NOMO-1 treated with DMSO at 0.1 percent for 48 hours (cell line): ENCODE data around the gene CPM.
"Not testable (repeated sequence)": the region's sequence is repeated elsewhere in the genome, so short reads cannot be mapped to it uniquely, and the experiment has no call there.

Experiments used
- DNase-seq: peaks from one replicate; lab custom pipeline; 2025; ENCODE audit not compliant: unreplicated experiment; lab: John Stamatoyannopoulos, UW

CPM gene

DNA sequence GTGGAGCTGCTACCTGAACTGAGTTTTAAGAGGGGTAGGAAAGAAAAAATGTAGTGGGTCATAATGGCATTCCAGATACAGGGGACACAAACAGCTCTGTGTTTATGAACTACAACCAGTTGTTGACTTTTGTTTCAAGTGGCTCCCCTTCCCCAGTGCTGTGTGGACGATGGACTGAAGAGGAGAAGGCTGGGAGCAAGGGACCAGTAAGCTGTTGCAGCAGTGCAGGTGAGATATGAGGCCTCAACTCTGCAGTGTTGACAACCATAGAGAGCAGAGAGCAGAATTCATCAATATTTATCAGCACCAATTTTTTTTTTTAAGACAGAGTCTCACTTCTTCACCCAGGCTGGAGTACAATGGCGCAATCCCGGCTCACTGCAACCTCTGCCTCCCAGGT is 78.4 kb downstream of the CPM start:
- no peak for DNase-seq

DNA sequence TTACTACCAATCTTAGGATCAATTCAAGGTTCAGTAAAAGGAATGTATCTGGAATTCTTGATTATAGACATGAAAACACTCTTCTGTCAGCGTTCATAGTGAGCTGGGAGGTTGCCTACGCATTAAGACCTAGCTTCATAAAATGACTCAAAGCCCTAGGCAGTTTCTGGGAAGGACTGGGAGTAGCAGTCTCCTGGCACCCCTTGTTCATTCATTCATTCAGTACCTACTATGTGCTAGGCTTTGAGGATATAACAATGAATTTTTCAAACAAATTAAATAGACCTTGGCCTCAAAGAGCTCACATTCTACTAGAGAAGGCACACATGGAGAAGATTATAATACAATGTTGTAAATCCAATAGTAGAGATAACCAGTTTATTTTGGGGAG is 78.9 kb downstream of the CPM start:
- no peak for DNase-seq

DNA sequence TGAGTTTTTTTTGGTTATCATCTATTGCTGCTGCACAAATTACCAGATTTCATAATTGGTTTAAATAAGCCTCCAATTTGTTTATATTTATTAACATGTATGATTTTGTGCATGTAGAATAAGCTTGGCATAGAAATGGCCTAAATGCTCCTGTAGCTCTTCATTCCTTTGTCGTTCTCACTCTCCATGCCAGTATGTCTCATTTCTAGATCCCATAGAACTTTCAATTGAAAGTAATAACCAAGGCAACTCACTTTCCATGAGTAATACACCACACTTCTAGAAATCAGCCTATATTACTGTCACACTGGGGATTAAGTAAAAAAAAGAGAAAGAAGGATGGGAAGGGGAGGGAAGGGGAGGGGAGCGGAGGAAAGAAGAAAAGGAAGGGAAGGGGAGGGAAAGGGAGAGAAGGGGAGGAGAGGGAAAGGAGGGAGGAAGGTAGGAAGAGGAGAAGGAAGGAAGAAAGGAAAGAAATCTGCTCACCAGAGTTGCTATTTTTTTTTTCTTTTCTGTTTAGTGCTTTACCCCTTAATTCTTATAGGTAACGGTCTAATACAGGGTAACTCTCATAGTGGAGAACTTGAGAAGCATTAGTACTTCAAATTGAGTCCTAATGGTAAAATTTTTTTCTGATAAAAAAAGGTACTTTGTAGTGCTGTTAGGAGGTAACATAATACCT is 79.4 kb downstream of the CPM start:
- DNase-seq, result no peak

DNA sequence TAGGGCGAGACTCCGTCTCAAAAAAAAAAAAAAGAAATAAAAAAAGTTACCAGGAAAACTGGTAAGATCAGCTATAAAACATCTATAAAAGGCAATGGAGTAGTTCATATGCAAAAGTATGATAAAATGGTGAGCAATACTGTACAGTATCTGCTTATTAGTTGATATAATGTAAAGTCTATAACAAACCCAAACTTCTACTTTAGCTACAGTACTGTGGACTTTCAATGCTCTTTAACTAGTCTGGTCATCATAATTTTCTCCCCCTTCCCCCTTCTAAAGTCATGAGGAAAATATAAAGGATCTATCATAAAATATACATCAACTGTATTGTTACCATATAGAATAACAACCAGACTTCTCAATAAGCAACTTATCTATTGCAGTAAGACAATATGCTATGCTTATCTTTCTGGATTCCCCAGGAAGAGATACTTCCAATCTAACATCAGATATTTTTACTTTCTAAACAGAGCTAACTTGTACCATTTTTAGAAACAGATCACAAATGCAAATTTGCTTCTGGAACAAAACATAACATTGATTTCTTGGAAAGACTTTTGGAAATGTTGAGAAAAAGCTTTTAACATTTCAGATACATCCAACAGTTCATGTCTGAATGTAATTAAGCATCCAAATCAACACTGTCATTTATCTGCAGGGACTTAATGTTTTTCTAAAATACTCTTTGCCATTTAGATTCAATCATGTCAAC is 81.2 kb downstream of the CPM start:
- DNase-seq, result no peak

DNA sequence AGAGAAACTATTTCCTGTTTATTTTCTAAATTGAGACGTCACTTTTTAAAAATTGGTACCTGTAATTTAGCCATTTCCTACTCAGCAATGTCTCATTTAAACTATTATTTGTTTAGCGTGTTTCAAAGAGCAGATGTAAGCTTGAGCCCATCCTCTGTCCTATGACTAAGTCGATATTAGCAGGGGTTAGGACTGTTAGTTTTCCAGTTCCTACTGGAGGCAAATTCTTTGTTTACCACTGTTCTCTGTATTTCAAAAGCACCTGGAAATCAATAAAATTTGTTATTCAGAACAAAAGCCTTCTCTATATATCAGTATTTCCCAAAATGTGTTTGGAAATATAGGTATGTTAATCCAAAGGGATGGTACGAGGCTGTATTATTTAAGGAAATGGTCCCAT is 82.6 kb downstream of the CPM start:
- no peak for DNase-seq

DNA sequence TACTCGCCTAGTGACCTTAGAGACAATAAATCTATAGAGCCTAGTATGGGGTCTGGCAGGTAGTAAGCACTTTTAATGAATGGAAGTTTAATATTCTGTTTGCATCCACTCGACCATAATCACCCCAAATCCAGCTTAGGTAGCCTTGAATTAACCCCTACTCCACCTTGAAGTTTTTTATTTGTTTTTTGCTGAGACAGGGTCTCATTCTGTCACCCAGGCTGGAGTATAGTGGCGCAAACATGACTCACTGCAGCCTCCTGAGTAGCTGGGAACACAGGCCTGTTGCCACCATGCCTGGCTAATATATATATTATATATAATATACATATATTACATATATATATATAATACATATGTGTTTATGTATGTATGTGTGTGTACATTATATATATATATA is 86.2 kb downstream of the CPM start:
- DNase-seq, result no peak

DNA sequence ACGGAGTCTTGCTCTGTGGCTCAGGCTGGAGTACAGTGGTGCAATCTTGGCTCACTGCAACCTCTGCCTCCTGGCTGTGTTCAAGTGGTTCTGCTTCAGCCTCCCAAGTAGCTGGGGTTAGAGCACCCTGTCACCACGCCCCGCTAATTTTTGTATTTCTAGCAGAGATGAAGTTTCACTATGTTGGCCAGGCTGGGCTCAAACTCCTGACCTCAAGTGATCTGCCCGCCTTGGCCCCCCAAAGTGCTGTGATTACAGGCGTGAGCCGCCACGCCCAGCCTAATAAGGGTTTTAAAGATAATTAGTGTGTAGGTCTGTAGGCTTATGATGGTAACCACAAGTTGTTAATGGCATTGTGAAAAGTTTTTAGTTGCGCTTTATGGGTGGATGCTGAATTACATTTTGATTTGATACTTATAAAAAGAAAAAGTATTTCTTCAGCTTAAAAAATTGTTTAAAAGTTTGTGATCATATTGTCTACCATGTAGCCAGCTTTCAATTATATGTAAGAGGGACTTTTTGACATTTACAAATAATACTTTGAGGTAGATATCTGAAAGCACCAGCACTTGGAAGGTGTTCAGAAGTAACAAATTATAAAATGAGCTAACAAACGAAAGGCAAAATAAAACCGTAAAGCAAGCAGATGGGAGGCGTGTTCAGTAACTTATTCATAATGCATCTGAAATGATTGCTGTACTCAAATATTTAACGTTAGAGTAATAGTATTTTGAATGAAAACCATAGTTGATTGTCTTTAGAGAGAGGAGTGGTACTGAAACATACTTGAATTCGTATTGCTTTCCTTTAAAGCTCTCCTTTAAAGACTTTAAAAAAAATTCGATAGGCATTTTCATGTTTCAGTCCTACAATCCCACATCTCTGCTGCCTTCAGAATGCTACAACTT is 87.9 kb downstream of the CPM start:
- DNase-seq, result no peak

DNA sequence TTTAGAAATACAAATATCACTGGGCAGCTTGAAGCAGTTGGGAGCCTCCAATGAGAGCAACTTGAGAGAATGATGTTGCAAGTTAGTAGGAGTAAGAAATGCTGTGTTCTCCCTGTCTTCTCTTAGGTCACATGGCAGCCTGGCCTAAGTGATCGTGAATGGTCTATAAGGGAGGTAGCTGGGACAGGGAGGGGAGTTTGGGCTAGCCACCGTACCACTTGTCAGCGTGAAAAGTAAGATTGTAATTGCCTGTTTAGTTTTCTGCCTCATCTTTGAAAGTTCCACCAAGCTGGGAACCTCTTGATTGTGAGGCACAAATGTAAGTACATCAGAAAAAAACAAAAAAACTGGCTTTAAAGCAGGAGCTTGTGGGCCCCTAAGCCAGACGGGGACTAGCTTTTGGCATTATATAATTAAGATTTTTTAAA is 88.6 kb downstream of the CPM start:
- no peak for DNase-seq

DNA sequence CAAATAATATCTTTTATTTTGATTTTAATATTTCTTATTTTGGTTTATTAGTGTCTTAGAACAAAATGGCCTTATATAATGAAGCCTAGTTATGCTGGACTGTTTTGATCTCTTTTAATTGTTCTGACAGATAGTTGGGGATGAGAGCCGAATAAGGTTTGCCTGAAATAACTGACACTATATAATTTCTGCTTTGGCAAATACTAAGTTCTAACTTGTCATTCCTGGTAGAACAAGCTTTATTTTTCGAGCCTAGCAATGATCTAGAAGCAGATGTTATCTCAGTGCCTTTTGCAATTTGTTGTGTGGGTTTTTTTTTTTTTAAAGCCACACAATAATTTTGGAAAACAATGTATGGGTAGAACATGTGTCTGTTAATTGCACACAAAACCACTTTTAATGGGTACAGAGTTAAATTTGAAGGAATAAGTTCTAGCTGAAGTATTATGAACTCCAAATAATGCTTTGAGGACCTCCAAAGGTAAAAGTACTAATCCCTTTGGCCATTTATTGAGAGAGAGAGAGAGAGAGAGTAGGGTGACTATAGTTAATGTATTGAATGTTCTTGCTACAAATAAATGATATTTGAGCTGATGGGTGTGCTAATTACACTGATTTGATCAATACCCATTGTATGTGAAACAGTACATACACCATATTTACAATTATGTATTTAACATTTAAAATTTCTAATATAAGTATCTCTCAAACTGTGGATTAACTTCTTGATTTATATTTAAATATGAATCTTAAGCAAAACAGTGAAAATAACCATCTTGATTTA is 90.0 kb downstream of the CPM start:
- no peak for DNase-seq

DNA sequence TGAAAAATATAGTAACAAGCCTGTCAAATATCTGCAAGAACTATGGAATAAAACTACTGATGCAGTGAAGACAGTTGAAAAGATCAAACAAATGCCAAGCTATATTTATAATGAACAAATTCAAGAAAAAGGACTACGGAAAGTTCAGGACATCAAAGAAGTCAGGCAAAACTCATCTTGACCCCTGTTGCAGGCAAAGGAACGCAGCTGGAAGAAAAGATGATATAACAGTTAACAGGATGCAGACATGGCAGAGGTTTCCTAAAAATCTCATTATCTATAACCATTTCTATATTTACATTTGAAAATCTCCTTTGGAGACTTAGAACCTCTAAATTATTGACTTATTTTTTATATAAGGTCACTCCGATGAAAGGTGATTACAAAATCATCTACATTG is 90.8 kb downstream of the CPM start:
- no peak for DNase-seq

DNA sequence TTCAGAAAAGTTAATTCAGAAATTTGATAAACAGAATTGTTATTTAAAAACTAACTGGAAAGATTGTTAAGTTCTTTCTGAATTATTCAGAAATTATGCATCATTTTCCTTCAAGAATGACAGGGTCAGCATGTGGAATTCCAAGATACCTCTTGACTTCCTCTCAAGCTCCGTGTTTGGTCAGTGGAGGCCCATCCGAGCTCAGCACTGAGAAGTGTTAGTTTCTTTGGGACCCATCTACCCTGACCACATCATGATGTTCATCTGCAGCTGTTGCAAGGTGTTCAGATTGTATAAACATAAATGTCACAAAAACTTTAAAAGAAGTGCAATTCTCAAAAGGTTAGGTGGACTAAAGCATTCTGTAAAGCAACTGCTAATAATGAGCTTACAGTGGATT is 91.3 kb downstream of the CPM start:
- no peak for DNase-seq

DNA sequence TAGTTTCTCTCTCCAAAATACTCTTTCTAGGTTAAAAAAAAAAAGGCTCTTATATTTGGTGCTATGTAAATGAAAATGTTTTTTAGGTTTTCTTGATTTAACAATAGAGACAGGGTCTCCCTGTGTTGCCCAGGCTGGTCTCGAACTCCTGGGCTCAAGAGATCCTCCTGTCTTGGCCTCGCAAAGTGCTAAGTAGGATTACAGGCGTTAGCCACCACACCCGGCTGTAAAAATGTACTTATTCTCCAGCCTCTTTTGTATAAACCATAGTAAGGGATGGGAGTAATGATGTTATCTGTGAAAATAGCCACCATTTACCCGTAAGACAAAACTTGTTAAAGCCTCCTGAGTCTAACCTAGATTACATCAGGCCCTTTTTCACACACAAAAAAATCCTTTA is 91.8 kb downstream of the CPM start:
- DNase-seq, result not testable (repeated sequence)

DNA sequence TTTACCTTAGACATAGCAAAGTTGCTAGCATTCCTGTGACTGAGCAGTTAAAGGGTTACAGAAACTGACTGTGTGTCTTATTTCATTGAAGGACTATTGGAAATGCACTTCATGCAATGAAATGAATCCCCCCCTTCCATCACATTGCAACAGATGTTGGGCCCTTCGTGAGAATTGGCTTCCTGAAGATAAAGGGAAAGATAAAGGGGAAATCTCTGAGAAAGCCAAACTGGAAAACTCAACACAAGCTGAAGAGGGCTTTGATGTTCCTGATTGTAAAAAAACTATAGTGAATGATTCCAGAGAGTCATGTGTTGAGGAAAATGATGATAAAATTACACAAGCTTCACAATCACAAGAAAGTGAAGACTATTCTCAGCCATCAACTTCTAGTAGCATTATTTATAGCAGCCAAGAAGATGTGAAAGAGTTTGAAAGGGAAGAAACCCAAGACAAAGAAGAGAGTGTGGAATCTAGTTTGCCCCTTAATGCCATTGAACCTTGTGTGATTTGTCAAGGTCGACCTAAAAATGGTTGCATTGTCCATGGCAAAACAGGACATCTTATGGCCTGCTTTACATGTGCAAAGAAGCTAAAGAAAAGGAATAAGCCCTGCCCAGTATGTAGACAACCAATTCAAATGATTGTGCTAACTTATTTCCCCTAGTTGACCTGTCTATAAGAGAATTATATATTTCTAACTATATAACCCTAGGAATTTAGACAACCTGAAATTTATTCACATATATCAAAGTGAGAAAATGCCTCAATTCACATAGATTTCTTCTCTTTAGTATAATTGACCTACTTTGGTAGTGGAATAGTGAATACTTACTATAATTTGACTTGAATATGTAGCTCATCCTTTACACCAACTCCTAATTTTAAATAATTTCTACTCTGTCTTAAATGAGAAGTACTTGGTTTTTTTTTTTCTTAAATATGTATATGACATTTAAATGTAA is 93.5 kb downstream of the CPM start:
- no peak for DNase-seq

DNA sequence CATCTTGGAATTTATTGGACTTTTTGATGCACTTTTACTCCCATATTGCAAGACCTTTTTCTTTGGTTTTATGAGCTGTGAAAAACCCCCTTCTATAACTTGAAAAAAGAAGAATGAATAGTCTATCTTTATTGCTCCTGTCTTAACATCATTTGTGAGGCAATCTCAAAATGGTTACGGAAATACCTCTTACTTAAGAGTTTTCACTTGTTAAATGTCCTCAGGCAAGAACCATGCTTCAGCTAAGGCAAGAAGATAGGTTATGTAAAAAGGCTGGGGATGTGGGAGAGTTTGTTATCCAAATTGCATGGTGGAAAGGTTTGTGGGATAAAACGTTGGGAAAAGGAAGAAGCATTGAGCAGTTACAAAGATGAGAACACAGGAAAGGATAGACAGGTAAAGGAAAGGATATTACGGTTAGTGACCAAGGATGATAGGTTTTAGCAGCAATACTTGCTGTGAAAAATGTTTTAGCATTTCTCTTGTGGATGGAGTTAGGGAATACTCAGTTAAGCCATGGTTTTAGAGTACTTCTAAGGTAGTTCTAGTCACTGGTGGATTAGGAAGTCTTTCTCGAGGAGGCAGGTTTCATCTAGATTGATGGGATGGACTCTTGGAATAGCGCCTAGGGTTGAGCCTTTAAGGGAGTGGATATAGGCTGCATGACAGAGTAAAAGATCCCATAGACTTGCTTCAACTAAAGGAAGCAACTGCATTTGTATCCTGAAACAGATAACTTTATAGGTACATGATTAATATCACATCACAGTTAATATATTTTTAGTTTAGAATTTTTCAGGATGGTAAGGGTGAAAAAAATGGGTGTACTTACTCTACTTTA is 94.7 kb downstream of the CPM start:
- DNase-seq, result no peak

DNA sequence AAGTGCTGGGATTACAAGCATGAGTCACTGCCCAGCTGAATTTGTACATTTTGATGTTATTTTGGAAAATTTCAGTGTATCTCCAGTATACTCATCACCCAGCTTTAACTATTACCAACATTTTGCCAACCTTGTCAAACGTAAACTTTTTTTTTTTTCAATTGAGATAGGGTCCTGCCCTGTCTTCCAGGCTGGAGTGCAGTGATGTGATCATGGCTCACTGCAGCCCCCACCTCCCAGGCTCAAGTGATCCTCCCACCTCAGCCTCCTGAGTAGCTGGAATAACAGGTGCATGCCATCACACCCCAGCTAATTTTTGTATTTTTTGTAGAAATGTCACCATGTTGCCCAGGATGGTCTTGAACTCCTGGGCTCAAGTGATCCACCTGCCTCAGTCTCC is 95.8 kb downstream of the CPM start:
- no peak for DNase-seq

DNA sequence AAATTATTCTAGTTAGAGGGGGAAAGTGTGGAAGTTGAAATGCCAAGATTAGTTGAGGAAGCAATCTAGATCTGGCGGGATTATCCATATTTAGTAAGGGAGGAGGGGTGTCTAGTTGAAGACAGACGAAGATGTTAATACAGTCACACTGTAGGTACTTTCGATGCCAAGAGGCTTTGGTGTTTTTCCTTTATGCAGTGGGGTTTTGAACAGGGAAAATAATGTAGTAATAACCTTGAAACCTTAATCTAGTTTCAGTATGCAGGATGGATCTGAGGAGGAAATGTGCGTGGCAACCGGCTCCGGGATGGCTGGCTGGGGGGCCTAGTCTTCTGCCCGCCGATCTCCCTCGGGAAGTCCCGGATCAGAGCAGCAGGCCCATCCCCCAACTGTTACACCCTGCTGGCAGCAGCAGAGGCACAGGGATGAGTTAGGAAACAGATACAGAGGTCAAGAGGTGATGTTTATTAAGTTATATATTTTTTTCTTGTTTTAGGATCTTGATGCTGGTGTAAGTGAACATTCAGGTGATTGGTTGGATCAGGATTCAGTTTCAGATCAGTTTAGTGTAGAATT is 97.5 kb downstream of the CPM start:
- no peak for DNase-seq

DNA sequence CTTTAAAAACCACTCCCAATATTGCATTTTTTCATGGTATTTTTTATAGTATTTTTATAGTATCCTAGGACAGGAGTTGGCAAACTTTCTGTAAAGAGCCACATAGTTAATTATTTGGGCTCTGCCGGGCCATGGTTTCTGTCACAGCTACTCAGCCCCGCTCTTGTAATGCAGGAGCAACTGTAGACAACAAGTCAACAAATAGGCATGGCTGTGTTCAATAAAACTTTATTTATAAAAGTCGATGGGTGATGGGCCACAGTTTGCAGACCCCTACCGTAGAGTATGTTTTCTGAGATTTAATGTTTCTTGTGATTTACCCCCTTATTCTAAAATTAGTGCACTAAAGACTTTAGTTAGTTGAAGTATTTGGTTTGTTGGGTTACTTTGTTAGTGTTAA is 99.5 kb downstream of the CPM start:
- no peak for DNase-seq

DNA sequence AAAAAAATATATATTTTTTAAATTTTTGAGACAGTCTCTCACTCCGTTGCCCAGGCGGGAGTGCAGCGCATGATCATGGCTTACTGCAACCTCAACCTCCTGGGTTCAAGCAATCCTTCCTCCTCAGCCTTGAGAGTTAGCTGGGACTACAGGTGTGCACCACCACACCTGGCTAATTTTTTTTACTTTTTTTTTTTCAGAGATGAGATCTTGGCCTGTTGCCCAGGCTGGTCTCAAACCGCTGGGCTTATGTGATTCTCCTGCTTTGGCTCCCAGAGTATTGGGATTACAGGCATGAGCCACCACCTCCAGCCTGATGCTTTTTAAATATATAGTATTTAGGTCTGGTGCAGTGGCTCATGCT is 100.5 kb downstream of the CPM start:
- no peak for DNase-seq
